CD4-positive, alpha-beta T cell treated with Interleukin-15 for 4 hours (primary cell): ENCODE data around the gene SETD9.

Experiments
- DNase-seq: peaks from one replicate; pipeline ENCODE4 v3.0.0-alpha.2; 2020; ENCODE audit warnings: low spot score

SETD9 gene, protein sequence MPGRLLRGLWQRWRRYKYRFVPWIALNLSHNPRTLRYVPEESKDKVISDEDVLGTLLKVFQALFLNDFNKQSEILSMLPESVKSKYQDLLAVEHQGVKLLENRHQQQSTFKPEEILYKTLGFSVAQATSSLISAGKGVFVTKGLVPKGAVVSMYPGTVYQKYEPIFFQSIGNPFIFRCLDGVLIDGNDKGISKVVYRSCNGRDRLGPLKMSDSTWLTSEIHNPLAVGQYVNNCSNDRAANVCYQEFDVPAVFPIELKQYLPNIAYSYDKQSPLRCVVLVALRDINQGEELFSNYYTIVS

DNA sequence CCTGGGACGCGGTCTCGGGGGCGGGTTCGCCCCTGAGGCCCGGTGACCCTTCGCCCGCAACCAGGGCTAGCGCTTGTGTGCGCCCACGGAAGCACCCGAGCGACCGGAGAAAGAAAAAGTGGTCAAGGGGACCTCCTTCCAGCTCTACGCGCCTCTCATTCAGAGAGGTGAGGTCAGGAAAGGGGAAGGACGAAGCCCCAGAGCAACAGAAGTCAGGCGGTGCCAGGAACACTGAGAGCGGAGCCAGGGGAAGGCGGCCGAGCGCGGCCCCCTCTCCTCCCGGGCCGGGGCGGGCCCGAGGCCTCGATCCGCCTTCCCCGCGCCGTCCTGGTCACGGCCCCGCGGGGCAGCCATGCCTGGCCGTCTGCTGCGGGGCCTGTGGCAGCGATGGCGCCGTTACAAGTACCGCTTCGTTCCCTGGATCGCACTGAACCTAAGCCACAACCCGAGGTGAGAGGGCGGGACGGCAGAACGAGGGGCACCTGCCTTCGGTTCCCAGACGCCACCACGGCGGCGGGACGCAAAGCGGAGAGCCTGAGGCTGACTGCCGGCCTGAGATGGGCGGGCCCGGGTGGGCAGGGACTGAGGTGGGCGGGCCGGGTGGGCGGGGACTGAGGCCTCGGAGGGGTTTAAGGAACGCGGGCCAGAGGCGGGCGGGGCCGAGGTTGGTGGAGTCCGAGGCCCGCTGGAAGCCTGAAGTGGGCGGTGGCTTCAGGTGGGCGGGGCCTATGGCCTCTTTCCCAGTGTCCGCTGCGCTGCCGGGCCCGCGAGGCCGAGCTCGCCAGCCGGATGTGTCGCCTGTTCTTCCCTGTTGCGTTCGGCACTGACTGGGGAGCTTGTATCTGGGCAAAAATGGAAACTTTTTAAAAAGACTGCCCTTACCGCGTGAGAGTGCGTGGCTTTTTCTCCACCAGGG lies at the start of gene SETD9:
SETD9 (plus strand) TSS at position 303 of the 916 bp plus-strand sequence; CDS start at position 353, 50 bp downstream.
- peak; percentile 85 for DNase-seq

DNA sequence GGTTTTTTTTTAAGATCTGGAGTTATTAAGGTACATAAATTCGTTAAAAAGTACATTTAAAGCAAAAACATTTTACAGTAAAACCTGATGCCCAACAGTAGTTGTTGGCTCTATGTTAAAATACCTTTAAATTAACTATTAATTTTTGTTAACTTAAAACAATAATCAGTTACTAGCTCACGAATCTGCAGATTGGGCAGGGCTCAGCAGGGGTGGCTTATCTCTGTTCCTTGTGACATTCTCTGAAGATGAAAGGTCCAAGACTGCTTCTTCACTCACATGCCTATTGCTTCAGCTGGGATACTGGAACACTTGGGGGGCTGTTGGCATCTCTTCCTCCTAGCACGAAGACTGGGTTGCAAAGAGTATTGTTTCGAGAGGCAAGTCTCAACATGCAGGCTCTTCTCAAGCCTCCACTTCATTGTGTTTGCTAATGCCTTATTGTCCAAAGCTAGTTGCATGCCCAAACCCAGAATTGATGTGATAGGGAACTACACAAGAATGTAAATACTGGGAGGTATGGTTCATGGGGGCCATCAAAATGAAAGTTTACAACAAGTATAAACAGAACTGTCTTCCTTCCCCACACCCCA lies 47.4 kb upstream of the SETD9 start:
- no peak for DNase-seq

DNA sequence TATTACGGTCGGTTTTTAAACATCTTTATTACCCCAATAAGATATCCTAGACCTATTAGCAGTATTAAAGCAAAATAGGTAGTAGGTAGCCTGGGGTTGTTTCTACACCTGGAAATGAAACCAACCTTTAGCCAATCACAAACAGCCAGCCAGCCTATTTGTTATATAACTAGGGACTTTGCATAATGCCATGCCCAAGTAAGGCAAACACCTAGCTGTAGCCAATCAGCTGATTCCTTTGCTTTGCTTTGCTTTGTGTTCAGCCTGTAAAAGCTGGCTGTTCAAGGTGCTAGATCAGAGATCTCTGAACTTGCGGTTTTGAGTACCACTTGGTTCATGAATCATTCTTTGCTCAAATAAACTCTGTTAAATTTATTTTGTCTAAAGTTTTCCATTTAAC lies 46.5 kb upstream of the SETD9 start:
- no peak for DNase-seq

DNA sequence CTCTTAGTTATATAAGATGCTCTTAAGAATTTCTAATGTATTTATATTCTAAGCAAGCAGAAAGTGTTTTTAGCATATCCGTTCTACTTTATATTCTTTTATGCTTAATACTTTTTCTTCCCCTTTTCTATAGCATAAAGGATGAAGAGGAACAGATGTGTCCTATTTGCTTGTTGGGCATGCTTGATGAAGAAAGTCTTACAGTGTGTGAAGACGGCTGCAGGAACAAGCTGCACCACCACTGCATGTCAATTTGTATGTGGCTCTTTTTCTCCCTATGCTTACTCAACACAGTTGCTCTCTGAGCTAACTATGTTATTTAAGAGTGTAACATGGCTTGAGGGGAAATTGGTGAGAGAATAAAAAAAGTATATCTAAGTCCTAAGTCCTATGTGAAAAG lies 37.6 kb upstream of the SETD9 start:
- DNase-seq: no peak

DNA sequence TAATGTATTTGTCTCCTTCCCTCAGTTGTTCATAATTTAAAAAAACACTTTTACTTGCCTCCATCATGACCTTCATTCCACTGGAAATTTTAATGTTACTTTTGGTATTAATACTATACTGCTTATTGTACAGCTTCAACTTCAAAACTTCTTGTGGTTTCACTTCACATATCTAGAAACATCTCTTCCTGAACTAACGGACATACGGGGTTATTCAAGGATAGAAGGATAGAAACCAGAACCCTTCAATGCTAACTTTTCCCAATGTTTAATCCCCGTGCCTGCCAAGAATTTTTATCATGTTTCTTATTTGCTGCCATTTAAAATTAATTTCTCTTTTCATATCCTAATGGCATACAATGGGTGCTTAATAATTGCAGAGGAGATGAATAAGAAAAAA lies 36.3 kb upstream of the SETD9 start:
- no peak for DNase-seq

DNA sequence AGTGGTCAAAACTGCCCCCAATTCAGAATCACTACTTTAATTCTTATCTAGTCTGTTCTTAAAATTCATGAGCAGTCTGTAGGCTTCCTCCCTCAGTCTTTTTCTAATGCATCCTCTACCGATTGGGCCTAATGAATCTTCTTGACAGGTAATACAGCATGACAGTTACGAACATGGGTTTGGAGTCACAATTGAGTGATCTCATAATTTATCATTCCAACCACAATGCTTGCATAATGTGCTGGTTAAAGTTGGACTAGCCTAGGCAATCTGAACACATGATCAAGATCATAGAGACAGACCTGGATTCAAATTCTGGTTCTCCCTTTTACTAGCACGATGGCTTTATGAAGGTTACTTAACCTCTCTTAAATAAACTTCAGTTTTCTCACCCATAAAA lies 33.1 kb upstream of the SETD9 start:
- no peak for DNase-seq

DNA sequence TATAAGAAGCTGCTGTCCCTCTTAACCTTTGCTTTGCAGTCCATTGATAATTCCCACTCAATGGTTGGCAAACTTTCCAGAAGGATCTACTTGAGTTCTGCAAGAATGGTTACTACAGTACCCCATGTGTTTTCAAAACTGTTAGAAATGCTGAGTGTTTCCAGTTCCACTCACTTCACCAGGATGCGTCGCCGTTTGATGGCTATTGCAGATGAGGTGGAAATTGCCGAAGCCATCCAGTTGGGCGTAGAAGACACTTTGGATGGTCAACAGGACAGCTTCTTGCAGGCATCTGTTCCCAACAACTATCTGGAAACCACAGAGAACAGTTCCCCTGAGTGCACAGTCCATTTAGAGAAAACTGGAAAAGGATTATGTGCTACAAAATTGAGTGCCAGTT lies 27.8 kb upstream of the SETD9 start:
- no peak for DNase-seq

DNA sequence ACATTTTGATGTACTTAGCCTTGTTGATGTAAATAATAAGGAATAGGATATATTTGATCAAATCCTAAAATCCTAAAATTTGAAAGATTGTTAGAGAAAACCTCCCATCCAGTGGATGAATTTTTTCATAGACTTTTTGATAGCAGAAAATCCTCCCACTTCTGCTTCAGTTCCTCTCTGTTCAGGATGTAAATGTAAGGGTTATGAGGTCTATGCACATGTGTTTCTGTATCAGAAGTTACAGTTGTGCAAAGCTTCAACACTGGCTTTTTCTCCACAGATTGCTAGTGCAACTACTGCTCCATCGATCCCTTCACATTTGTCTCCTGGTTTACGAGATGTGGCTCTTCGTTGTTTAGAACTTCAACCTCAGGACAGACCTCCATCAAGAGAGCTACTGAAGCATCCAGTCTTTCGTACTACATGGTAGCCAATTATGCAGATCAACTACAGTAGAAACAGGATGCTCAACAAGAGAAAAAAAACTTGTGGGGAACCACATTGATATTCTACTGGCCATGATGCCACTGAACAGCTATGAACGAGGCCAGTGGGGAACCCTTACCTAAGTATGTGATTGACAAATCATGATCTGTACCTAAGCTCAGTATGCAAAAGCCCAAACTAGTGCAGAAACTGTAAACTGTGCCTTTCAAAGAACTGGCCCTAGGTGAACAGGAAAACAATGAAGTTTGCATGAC lies 16.0 kb upstream of the SETD9 start:
- no peak for DNase-seq

DNA sequence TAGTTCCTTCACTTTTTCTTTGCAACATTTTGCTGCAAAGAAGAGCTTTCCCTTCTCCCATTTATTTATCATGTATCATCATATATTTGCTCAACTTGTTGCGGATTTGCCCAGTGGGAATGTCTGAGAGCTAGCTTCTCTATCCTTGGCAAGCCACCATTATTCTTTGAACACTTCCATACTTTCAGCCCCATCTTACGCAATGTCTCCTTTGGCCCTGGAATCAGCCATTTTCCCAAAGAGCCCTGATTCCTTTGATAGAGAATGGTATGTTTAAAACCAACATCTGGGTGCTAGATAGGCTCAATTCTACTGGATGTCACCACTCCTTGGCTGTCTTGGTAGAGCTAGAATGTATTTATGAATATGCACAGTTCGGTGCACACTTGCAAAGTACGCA lies 12.6 kb upstream of the SETD9 start:
- no peak for DNase-seq

DNA sequence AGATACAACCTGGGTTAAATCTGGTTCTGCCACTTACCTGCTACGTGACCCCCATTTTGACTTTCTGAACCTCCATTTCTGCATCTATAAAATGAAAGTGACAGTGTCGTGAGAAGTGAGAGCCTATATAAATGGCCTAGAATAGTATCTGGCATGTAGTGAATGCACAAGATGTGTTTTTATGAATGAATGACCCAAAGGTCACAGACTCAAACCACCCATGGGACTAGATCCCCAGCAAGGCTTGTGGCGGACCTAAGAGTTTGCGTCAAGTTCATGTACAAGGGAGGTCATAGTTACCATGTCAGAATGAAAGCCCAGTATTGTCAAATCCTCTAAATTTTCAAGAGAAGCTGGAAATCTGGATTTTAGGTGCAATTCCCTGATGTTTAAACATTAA lies 11.2 kb upstream of the SETD9 start:
- DNase-seq: no peak

DNA sequence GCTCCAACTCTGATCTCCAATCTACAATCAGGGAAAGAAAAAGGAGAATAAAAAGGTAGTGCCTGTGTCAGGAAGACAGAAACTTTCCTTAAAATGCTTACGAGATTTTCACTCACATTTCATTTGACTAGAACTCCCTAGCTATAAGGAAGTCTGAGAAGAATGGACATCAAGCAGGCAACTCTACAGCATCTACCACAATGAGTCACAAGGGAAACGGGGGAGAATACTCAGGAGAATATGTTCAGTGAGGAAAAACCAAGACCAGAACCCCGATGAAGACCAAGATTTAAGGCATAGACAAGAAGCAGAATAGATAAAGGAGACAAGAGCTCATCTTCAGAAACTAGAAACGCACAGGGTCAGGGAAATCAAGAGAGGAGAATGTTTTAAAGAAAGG lies 9.0 kb upstream of the SETD9 start:
- DNase-seq: no peak

DNA sequence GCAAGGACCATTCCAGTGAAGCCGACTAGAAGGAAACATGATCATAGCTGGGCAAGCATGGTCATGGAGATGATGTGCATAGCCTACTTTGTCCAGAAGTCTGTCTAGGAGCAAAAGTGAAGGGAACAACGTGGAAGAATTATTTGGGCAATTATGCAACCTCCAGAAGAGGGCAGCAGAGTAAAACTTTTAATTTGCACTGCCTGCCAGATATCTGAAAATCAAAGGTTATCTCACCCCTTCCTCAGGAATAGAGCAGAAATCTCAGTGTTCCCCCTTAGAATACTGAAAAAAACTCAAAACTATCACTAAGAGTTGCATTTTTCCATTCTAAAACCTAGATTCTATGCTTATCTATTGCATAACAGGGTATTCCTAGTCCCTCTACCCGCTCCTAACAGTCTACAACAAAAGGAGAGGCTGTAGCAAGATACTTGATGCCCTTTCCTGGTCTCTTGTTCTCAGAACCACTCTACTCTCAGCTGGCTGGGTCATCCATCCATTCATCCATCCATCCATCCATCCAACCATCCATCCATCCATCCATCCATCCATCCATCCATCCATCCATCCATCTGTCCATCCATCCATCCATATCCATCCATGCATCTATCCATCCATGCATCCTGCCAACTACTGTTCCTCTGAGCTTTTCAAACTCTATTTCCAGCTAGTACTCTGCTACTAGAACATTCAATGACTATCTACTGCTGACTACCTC lies 8.4 kb upstream of the SETD9 start:
- DNase-seq: peak; percentile 57

DNA sequence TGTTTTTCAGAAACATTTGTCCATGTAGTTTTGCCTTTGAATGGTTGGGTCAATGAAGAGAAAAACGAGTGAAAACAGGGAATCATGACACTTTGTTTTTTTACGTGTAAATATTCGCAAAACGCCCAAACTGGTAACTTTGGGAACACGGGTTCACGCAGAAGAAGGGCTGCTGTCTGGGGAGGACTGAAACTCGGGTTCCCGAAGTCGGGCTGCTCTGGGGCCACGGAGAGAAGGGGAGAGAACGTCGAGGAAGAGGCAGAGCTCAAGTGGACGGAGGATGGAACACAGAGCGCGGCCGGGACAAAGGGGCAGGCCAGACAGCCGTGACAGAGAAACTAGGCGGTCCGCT lies 478 bp upstream of the SETD9 start:
- no peak for DNase-seq

DNA sequence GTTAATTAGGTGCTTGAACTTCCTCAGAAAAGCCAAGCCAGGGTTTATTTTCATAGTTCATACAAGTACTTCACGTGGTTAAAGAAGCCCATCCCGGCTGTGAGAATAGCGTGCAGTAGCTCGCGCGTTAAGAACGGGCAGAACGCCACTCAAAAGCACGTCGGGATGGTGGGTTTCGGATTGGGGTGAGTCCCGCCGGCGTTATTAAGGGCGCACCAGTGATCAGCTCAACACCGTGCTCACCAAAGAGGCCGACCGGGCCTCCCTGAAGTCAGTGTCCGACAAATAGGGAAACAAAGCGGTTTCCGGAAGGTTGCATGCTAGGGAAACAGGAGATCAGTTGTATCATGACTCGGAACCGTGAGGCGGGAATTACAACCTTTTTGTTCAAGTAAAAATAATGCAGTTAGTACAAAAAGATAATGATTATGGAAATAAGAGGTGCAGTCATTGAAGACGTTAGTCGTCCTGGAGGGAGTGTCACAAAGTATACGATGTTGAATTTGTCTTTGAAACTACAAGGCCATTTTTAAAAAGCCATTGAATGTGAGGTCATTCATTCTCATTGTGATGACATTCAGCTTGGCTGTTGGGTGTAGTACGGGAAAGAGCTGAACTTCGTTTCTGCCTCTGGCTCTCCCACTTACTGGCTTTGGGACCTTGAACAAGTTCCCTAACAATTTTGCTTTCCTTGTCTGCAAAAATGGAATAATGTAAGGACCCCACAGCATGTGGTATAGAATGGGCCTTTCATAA lies 992 bp downstream of the SETD9 start:
- peak; percentile 40 for DNase-seq

DNA sequence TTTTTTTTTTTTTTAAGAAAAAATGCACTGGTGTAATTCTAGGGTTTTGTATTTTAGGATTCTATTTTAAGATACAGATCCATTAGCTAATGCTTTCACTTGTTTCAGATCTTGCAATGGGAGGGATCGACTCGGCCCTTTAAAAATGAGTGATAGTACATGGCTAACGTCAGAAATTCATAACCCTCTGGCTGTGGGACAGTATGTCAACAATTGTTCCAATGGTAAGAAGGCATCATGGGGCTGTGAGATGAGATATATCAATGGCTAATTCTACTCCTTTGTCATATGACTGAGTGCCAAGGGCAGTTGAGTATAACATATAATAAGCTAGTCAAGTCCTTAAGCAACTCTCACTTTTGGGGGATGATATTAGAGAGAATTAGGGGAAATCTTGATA lies 4.4 kb downstream of the SETD9 start:
- DNase-seq: no peak

DNA sequence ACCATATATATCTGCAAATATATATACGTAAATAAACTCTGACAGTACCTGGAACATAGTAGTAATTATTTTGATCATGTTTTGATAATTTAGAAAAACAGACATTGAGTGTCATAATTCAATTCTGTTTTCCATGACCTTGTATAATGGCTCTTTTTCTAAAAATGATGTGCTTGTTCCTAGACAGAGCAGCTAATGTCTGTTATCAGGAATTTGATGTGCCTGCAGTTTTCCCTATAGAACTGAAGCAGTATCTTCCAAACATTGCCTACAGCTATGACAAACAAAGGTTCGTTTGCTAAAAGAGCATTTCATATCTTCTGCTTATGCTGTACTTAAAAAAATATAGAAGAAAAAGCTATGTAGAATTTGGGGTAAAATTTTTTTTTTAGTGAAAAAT lies 5.3 kb downstream of the SETD9 start:
- no peak for DNase-seq

DNA sequence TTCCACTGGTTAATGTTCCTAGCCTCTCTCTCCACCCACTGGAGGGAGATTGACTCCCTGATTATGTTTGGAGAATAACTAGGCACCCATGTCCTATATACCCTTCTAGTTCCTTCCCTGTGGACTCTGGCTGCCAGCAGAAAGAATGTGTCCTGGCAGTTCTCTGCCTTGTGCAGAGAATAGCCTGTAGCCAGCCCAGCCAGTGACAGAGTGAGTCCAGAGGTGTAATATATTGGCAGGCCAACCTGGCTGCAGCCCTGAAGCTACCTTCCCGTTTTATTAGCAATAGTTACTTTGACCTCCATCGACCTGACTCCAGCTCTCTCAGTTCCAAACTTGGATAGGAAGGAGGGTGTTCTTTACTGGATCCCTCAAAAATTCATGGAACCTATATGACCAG lies 8.1 kb downstream of the SETD9 start:
- DNase-seq: no peak

DNA sequence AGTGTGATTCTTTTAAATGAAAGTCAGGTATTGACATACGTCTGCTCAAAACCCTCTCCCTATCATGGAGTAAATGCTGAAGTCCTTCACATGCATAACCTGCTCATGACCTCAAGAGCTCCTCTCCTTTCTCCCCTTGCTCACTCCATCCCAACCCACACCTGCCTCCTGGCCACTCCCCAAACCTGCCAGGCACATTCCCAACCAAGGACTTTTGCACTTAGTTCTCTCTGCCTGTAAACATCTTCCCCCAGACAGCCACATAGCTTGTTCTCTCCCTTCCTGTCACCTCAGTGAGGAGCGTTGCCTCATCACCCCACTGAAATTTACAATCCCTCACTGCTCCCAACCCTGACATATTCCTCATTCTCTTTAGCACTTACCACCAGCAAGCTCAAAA lies 8.7 kb downstream of the SETD9 start:
- no peak for DNase-seq

DNA sequence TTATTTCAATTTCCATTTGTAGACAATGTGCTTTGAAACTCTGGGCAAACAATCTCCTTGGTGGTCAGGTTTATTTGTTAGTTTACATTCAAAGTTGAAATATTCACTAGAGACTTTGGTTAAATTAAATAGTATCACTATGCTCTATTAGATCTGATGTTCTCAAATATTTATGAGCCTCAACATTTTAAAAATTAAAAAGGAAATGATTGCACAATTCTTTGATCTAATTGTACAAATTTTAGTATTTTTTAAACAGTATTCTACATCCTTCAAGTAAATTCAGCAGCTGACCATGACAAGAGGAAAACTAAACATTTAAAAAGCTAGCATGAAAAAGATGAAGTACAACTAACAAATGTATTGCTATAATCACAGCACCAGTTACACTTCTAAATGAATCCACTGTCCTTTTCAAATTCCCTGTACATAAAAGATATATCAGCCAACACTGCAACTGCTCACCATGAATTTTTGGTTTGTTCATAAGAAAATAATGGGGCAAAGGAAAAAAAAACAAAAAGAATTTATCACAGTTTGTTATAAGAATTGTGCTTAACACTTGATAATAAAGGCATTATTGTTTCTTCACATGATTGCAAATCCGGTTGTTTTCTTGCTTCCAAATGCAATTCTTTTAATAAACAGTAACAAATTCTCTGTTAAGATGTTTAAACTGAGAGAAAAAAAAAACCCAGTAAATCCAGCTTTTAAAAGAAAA lies 10.7 kb downstream of the SETD9 start:
- DNase-seq: no peak

DNA sequence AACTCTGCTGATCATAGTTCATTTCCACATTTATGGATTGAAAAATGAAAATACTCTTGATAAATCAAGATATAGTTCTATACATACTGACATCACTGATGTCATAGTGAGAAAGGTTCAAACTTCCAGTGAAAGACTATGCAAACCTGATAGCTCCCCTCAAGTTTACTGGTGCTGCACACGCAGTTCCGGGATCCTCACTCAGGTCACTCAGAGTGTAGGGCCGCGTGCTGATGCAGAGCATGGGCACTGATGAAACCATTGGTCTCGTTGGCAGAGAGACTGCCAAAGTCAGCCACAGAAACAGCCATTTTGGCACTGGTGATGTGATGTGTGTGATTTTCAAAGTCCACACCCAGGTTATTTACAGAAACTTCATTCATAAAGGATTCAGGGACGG lies 13.5 kb downstream of the SETD9 start:
- DNase-seq: no peak

DNA sequence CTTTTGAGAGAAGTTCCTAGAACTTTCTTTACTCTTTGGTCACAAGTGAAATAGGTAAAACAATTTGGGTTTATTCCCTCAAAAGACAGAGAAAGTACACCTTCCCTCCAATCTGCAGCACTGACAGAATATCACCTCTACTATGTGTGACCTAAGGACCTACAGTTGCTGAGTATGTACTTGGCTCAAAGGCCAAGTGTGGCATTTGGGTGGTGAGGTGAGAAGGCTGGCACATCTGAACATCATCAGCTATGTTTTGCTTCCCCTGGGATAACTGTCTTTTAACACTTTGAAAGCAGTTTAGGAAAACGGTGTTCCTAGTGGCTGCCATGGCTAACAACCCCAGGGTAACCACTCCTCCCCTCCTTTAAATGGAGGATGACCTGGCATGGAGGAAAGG lies 24.9 kb downstream of the SETD9 start:
- no peak for DNase-seq
